ENCODE measurements around the gene PDAP1. TPM values are rescaled to one million over a fixed set of nuclear protein-coding genes. Genes with fewer than 3 reads are reported as not detected.

Gene PDAP1
- total and polyA plus RNA-seq, 2 experiments from 2014 or later = 81.0 to 181 TPM

DNA sequence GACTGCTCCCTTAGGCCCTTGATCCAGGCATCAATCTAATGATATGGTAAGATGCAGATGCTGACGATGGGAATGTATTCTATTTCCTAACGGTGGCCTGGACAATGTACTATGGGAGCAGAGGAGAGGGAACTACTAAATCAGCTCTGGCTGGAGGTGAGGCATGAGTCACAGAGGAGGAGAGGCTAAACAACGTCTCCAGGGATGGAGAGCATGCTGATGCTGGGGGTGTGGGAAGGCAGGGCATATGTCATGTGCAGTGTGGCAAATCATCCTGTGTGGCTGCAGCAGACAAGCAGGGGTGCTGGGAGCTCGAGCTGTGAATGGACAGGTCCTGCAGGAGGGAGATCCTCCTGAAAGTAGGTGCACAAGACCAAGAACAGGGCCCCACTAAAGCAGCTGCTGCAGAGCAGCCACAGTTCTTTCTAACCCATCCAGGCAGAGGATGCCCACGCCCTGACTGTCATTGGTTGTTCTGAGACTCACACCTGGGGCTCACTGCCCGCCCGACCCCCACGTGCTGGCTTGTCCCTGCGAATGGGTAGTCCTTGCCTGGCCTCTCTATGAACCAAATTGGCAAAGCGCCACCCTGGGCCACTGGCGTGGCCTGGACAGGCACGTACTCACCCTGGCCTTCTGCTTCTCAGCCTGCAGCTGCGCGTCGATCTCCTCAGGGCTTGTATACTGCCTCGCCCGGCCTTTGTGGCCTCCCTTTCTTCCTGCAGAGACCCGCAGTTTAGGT, 4.0 kb downstream of the PDAP1 start:
- Histone ChIP-seq H3K4me1 (ENCODE audit: low read depth) (peaks cover 7% of the 10 kb centered on the region), H3K9me3 (ENCODE audit: low read depth) (no peaks in the 10 kb centered on the region), H3K27me3 (no peaks in the 10 kb centered on the region), H3K4me3 (no peak overlapping the region), H3K27ac (no peak overlapping the region), H3K36me3 (peaks cover 24% of the 10 kb centered on the region)
- no peak for TF ChIP-seq CTCF (IDR thresholded peaks at IDR 0.05; ENCODE audit: low read depth, low read length)
- no peak for DNase-seq (ENCODE audit: low read depth in 1 of 2, low spot score in 1 of 2)

DNA sequence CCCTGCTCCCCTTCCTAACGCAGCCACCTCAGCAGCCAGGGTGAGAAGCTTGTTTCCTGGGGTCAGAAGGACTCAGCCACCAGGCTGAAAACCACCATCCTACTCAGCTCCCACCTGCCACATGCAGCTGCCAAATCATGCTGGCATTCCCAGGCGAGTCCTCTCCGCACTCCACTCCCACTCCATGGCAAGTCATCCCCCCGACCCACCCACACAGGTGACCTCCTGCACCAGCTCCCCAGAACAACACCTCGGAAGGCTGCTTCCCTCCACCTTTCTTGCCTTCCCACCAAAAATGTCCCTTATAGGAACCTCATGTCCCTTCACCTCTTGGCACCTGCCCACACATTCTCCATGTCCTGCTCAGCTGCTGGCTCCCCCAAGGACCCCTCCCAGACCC, 4.6 kb downstream of the PDAP1 start:
- DNase-seq (ENCODE audit: low read depth in 1 of 2, low spot score in 1 of 2) = no peak
- H3K36me3 ChIP-seq = peaks cover 28% of the 10 kb centered on the region

GRCh38 chr7:99402854-99403253, 5.5 kb downstream of the PDAP1 start:
- no peaks in the 10 kb centered on the region for H3K27me3 ChIP-seq

More for the DNA sequence above, 4.6 kb downstream of the PDAP1 start:
- no peak for TF ChIP-seq CTCF (IDR thresholded peaks at IDR 0.05; ENCODE audit: low read depth, low read length)
- H3K27me3 ChIP-seq = no peaks in the 10 kb centered on the region
- H3K9me3 ChIP-seq (ENCODE audit: low read depth) = no peaks in the 10 kb centered on the region
- H3K4me3 ChIP-seq = no peak overlapping the region
- peaks cover 7% of the 10 kb centered on the region for H3K4me1 ChIP-seq (ENCODE audit: low read depth)
- H3K27ac ChIP-seq = no peak overlapping the region

DNA sequence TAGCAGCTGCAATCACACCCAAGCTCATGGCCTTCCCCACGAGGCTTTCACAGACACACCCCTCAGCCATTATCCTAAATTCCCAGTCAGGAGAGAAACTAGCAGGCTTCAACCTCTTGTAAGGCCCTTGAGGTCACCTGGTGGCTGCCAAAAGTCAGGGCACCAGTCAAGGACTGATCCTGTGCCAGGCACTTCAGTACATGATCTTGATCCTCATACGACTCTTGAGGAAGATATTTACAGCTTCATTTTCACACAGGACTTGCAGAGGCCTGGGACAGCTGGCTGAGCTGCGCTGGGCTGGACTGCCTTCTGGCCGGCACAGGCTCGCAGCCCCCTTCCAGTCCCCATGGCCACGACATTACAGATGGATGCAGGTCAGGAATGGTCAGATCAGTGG, 8.8 kb downstream of the PDAP1 start:
- Histone ChIP-seq H3K27me3 (no peaks in the 10 kb centered on the region), H3K27ac (no peak overlapping the region), H3K36me3 (peaks cover 43% of the 10 kb centered on the region), H3K4me3 (no peak overlapping the region), H3K4me1 (ENCODE audit: low read depth) (no peaks in the 10 kb centered on the region), H3K9me3 (ENCODE audit: low read depth) (no peaks in the 10 kb centered on the region)
- no peak for TF ChIP-seq CTCF (IDR thresholded peaks at IDR 0.05; ENCODE audit: low read depth, low read length)
- no peak for DNase-seq (ENCODE audit: low read depth in 1 of 2, low spot score in 1 of 2)

More at GRCh38 chr7:99402854-99403253, 5.5 kb downstream of the PDAP1 start:
- Histone ChIP-seq H3K36me3 (peaks cover 37% of the 10 kb centered on the region), H3K4me3 (no peak overlapping the region), H3K4me1 (ENCODE audit: low read depth) (peaks cover 7% of the 10 kb centered on the region), H3K27ac (no peak overlapping the region), H3K9me3 (ENCODE audit: low read depth) (no peaks in the 10 kb centered on the region)
- DNase-seq (ENCODE audit: low read depth in 1 of 2, low spot score in 1 of 2) = no peak
- no peak for TF ChIP-seq CTCF (IDR thresholded peaks at IDR 0.05; ENCODE audit: low read depth, low read length)

GRCh38 chr7:99398891-99399445, 9.4 kb downstream of the PDAP1 start:
- no peak for TF ChIP-seq CTCF (IDR thresholded peaks at IDR 0.05; ENCODE audit: low read depth, low read length)
- Histone ChIP-seq H3K27me3 (no peaks in the 10 kb centered on the region), H3K4me3 (no peak overlapping the region), H3K9me3 (ENCODE audit: low read depth) (no peaks in the 10 kb centered on the region), H3K27ac (no peak overlapping the region), H3K36me3 (peaks cover 43% of the 10 kb centered on the region), H3K4me1 (ENCODE audit: low read depth) (peaks cover 1% of the 10 kb centered on the region)
- no peak for DNase-seq (ENCODE audit: low read depth in 1 of 2, low spot score in 1 of 2)
